Measurements from ENCODE around the gene INPP5E.

Gene INPP5E

DNA sequence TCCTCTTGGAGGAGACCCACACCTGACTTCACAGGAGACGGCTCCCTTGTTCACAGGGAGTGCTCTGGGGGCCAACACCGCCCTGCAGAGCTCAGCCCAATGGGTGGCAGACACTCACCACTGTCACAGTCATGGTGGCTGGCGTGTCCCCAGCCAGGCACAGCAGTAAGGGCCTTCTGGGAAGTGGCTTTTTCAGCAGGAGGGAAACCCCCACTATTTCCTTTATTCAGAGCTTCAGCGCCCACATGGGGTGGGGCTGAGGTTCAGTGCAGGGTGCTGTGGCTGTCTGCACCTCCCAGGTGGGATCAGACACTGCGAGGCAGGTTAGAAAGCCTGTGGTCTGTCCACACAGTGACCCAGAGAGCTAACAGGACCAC, 36.1 kb downstream of the INPP5E start:
- peak; percentile 66 for DNase-seq (ENCODE audit: low read depth)

DNA sequence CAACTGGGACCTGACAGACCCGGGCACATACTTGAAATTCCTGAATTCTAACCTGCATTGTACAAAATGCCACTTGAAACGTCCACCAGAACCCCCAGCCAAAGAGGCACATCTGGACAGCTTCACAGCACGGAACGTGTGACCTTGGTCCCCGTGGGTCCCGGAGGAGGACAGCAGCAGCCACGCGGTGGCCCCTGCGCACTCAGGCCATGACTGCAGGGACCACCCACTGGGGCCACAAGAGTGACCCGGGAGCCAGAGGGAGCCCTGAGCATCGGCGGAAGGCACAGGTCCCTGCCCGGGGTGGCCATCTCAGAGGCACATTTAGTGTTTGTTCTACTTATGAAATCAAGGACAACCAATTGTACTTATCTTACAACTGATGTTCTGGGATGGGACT, 37.6 kb downstream of the INPP5E start:
- no peak for DNase-seq (ENCODE audit: low read depth)

DNA sequence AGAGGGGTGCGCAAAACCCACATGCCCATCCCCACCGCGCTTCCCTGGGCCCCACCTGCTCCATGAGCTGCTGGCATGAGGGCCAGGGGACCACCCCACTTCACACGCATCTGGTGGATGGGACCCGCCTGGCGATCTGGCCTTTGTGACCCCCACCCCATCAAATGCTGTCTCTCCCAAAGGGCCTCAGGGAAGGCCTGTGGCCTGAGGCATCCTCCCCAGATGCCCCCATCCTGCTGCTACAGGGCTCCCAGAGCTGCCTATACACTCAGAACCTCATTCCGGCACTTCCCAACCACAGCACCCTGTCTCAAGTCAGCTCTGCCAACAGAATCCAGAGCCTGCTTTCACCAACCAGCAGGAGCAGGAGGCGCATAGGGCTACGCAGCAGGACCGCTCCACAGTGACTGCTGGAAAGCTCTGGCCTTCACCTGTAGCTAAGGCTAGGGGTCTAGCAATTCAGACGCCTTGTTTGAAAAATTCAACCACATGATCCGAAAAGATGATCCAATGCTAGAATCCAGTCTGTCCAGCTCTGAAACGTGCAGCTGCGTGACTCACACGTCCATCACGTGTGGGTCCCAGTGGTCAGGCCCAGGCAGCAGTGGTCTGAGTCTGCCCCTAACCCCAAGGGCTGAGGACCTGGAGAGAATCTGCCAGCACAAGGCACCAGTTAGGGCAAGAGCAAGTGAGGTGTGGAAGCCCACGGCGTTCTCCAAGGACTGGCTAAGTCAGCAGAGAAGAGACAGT, 38.3 kb downstream of the INPP5E start:
- no peak for DNase-seq (ENCODE audit: low read depth)

DNA sequence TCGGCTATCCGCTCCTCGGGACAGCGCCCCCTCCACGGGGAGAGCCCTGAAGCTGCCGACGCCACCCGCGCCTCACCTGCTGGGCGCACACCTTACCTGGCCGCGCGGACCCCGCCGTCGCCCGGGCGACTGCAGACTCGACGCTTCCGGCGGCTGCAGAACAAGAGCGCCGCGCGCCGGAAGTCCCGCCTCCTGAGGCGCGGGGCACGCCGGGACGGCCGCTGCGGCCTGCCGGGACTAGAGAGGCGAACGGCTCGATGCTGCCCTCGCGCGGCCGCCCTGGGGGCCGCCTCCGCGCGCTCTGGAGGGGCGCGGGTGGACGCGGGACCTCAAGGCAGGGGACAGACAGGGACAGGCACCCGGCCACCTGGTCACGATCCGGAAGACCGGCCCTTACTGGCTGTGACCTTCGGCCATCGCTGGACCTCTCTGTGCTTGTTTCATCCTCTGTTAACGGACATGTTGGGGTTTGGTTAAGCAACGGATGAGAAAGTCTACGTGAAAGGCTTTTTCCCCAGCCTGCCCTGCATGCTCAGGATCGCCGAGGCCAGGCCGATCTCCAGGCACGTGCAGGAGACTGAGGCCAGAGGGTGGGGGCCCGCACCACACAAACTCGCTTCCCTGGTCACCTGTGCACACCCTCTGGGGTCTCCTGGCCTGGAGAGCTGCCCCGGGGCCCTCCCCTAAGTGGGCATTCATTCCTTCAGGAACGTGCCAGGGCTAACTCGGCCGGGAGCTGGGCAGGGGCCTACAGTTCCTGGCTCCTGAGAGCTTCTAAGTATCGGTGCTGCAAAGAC, 39.4 kb downstream of the INPP5E start, which contains the start of gene SNAPC4:
Gene SNAPC4, minus strand, starts transcription at position 133 of the 797 bp plus-strand sequence. CDS start 1,742 bp downstream, outside the sequence.
- peak; percentile 91 for DNase-seq (ENCODE audit: low read depth)

DNA sequence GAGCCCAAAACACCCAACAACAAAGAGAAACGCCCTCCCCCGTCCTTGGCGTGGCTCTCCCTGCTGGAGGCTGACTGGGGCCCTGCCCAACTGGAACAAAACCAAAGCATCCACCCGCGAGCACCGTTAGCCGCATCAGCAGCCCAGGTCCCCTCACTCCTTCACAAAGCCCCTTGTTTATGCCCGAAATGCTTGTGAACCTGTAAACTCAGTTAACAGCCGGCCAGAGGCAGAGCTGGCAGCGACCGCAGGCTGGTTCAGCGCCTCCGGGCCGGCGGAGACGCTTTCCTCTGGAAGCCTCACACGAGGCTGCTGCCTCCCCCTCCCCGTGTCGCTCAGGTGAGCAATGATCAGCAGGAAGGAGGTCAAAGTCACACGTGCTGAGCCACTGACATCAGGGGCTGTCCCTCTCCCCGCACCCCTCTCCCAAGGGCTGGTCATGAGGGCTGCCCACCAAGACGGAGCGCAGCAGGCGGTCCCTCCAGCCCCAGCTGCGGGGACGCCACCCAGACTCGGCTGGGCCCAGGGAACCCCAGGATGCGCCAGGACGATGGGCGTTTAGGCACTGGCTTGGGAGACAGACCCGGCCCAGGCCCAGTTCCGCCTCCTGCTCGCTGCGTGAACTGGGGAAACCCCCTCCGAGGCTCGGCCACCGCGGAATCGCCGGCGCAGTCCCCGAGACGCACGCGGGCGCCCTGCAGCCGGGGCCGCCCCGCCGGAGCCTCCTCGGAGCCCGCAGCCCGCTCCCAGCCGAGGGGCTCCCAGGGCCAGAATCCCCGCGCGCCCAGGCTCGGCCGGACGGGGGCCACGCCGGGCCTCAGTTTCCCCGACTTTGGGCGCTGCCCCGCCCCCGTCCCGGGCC, 40.2 kb downstream of the INPP5E start:
- peak; percentile 40 for DNase-seq (ENCODE audit: low read depth)

DNA sequence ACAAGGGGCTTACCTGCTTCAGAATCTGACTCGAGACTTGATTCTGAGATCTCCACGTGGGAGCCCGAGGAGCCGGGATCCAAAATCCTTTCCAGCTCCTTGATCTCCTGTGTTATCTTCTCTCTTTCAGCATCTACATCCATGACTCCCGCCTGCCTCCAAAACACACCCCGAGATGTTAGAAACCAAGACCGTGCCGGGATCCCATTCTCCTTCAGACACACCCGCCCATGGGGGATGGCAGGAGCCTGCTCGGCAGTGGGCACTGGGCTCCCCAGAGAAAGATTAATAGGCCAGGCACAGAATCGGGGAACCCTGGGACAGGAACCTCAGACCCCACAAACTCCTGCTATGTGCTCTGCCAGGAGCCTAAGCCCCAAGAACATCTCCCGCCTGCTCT, 41.4 kb downstream of the INPP5E start:
- DNase-seq (ENCODE audit: low read depth) = no peak

DNA sequence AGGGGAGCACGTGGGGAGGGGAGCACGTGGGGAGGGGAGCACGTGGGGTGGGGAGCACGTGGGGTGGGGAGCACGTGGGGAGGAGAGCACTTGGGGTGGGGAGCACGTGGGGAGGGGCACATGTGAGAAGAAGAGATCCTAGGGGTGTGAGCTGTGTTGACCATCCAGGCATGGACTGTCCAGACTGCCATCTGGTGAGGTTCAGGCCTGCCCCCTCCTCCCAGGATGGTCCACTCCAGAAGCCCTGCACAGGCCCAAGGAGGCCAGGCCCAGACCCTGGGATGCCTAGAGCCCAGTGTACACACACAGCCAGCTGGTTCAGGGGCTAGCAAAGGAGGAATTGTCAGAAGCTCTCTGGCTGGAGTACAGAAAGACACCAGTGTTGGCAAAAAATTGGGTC, 42.0 kb downstream of the INPP5E start:
- no peak for DNase-seq (ENCODE audit: low read depth)

DNA sequence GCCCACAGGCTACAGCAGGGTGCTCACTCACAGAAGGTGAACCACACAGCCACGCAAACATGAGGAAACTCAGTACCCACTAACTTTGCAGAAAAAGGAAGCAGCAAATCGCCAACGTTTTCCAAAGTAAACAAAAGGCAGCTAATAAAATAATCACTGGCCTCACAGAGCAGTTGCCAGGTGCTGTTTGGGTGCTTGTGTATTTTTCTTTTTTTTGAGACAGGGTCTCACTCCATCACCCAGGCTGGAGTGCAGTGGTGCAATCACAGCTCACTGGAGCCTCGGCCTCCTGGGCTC, 43.5 kb downstream of the INPP5E start:
- no peak for DNase-seq (ENCODE audit: low read depth)

DNA sequence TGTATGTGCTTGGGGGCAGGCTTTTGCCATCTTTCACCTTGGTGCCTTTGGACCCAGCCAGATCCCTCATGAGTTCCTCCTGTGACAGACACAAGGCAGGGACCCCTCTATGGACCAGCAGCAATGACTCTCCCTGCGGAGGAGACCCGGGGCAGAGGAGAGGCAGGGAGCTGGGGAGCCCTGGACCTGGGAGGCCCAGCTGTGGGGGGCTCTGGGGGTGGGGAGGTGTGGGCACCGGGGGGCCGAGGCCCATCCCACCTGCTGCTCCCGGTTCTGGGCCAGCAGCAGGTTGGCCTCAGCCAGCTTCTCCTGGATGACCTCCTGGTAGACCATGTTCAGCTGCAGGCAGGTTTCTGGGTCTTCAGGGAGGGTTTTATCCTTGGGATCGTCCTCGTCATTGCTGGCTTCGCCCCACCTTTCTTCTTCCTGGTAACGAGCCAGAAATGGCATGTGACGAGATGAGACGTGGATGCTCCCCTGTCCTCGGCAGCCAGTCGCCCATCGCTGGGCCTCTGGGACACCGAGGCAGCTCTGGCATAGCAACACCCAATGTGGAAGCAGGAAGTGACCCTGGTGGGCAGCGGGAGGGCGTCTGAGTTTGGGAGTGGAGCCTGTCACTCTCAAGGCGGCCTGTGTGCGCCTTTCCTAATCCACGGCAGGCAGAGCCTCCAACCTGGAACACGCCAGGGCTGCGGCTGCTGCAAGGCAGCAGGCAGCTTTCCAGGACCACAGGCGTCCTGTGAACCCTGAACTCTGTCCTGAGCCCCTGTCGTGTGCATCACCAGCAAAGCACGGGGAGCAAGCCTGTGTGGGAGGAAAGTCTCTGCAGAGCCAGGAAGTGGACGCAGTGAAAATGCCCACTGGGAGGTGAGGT, 44.1 kb downstream of the INPP5E start:
- DNase-seq (ENCODE audit: low read depth) = no peak

DNA sequence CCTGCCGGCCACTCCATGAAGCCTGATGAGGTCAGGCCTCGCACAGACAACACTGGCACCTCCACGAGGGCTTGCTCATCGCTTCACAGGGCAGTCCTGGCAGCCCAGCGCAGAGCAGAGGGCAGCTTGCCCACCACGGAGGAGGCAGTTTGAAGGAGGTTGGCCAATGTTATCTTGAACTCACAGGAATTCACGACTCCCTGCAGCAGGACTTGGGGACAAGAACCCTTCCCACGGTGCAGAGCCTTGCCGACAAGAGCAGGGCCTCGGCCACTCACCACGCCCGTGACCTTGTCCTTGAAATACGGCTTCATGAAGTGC, 44.7 kb downstream of the INPP5E start:
- no peak for DNase-seq (ENCODE audit: low read depth)

DNA sequence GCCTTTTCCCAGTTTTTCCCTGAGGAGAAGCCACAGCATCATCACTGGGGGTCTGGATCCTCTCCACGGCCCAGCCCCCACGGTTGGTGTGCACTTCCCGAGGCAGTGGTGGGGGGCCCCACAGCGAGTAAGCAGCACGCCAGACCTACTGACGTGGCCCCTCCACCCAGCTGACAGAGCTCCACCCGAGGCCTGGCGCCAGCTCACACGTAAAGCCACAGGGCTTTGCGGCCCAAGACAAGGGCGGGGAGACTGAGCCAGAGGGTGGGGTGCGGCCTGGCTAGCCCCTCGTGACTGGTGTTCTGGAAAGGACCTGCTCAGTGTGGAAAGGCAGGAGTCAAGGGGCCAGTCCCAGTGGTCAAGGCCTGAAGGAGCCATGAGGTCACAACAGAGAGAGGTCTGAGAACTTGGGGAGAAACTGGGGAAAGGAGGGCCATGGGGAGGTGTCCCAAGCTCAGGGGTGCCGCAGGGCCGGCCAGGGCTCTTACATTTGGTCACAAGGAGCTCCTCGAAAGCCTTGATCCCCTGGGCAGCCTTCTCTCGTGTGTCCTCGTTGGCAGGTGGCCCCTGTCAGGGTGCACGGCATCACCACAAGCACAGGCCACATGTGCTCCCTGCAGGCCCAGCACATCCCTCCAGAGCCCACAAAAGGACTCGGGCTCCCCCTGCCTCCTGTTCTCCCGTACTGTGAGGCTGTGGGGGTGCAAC, 45.2 kb downstream of the INPP5E start:
- no peak for DNase-seq (ENCODE audit: low read depth)

DNA sequence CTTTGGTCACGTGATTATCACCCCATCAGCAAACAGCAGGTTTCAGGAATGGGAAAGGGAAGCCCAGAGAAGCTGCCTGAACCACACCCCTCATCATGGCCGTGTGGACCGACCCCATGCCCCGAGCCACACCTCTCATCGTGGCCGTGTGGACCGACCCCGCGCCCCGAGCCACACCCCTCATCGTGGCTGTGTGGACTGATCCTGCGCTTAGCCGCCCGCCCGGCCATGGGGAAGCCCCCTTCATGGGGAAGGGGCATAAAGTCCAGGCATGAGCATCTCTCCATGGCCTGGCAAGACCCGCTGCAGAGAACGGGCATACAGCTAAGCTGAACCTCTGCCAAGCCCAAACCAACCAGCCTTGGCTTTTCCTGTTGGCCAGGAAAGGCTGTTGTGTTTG, 46.1 kb downstream of the INPP5E start:
- DNase-seq (ENCODE audit: low read depth) = no peak

DNA sequence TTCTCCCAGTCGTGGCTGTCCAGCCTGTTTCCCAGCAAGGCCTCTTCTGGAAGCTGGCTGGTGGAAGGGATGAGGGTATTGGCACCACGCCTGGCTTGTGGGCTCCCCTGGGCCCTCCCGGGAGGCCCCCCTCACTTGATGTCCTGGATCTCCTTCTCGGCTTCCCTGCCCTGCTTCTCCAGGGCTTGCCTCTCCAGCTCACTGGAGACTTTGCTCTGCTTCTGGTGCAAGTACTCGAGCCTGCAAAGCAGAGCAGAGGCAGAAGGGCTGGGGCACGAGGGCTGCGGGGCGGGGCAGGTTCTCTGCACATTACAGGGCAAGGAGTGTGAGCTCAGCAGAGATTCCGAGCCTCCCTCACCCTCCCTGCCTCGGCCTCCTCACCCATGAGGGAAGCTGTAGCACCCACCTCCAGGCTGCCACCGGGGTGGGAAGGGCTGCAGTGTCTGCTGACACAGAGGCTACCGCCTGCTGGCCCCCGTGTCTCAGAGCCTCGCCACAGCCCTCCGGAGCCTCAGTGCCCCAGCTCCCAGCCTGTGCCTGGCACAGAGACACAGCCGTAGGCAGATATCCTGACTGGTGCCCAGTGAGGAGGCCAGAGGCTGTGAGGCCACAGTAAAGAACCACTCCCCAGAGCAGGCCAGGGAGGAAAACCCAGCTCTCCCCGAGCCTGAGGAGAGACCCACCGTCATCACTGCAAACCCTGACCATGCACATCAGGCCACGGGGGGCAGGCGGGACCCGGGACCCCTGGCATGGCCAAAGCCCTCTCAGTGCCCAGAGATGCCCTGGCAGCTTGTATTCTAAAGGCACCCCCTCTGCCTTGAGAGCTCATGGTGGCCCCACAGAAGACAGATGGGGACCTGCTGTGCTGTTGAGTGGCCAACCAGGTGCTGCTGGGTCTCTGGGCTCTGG, 46.9 kb downstream of the INPP5E start:
- DNase-seq (ENCODE audit: low read depth) = no peak

DNA sequence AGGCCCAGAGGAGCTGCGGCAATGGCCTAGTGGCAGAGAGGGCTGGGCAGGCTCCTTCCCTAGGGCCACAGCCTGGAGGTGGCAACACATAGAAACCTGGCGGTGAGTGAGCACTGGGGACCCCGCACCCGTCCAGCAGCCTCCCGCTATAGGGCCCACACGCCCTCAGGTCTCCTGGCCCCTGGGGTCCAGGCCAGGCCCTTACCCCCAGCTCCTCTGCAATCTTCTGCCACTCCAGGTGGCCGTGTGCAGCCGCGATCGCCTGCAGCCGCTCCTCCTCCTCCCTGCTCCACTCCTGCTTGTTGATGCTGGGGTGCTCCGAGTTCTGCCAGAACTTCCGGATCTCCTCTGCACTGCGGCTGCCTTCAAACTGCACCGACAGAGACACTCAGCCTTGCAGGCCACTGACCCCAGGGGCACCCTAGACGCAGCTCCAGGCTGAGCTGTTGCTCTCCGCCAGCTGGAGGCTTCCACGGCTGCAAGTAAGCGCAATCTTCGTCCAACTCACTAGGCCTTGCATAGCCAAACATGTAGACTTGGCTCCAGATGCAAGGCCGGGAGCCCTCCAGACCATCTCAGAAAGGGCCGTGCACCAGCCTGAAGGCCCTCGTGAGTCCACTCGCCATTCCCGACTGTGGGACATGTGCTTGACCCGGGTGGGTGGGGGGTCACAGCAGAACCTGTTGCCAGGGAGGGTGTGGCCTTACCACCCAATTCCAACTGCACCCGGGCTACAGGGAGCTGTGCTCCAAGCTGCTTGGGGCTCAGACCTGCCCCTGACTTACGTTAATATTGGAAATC, 47.7 kb downstream of the INPP5E start:
- DNase-seq (ENCODE audit: low read depth) = no peak

DNA sequence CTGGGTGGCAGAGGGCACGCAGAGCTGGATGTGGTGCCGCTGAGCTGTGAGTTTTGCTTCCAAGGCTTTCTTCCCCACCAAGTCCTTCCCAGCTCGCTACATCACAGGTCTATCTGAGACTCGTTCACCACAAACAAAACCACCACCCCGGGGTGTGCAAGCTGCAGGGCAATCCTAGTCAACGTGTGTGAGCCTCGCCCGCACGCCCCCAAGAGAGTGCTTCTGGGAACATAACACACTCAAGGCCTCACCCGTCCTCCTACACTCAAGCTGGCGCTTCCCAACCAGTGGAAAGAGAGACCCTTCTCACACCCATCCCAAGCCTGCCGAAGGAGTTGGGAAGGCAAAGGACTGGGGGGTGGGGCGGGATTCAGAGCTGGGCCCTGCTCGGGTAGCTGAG, 50.2 kb downstream of the INPP5E start:
- DNase-seq (ENCODE audit: low read depth) = no peak

DNA sequence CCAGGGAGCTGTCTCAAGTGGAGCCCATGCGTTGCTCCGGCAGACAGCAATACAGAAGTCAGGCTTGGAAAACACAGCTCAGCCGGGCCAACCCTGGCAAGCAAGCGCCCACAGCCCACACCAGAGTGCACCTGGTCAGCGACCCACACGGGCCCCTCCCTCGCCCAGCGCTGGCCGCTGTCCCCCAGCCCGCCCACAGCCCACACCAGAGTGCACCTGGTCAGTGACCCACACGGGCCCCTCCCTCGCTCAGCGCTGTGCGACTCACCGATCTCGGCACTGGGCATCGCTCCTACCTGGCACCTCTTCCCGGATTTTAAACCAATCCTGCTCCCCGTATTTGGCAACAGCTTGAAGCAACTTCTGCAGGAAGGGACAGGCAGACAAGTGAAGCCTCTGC, 52.4 kb downstream of the INPP5E start:
- DNase-seq (ENCODE audit: low read depth) = no peak

DNA sequence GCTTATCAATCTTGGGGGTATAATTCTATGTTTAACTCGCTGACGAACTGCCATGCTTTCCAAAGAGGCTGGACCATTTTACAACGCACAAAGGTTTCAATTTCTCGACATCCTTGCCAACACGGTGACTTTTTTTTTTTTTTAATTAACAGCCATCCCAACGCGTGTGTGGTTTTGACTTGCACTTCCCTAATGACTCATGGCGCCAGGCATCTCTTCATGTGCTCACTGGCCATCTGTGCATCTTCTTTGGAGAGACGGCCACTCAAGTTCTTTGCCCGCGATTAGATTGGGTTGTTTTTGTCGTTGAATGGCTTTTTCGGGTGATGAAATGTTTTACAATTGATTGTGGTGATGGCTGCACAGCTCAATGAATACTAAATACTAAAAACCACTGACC, 53.6 kb downstream of the INPP5E start:
- DNase-seq (ENCODE audit: low read depth) = no peak

DNA sequence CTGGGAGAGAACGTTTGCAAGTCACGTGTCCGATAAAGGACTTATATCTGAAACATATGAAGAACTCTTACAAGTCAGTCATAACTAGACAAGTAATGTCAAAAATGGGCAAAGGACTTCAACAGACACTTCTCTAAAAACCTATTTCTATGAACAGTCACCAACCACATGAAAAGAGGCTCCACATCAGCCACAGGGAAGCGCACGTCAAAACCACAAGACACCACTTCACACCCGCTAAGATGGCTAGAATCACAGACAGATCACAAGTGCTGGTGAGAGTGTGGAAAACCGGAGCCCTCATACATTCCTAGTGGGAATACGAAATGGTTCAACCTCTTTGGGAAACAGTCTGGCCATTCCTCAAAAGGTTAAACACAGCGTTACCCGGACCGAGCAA, 54.6 kb downstream of the INPP5E start:
- DNase-seq (ENCODE audit: low read depth) = no peak

DNA sequence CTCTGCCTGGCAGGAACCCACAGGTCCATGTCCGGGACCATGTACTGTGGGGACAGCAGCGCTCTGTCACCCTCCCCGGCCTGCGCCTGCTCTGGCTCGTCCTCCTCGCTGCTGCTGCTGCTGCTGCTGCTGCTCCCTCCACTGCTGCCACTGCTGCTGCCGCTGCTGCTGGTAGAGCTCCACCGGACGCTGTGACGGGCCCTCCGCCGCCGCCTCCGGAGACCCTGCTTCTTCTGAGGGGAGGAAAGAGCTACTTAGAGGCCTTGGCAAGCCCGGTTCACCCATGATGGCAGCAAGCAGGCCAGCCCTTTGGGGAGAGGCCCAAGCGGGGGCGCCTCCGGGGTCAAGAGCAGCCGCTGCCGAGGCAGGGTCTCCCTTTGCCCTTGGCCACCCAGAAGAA, 56.2 kb downstream of the INPP5E start:
- DNase-seq (ENCODE audit: low read depth) = no peak
